Pulmonary artery endothelial cell (primary cell): ENCODE data around the gene MT1H. TPM values are rescaled to one million over a fixed set of nuclear protein-coding genes. Genes with fewer than 3 reads are reported as not detected.
"Not testable (repeated sequence)": the region's sequence is repeated elsewhere in the genome, so short reads cannot be mapped to it uniquely, and the experiment has no call there.

Source experiments
- DNase-seq: peaks from one replicate; pipeline ENCODE4 v3.0.0-alpha.2; 2011; ENCODE audit warnings: low read depth, low spot score
- total RNA-seq: library from RNA; depleted of rRNA; stranded (reverse); fragments of >200 nt; gene quantifications from 2 replicates; pipeline ENCODE4 v1.2.3, GENCODE V29; 2014

The MT1H gene
- total RNA-seq, 1 donor from 2014 or later: not detected

DNA sequence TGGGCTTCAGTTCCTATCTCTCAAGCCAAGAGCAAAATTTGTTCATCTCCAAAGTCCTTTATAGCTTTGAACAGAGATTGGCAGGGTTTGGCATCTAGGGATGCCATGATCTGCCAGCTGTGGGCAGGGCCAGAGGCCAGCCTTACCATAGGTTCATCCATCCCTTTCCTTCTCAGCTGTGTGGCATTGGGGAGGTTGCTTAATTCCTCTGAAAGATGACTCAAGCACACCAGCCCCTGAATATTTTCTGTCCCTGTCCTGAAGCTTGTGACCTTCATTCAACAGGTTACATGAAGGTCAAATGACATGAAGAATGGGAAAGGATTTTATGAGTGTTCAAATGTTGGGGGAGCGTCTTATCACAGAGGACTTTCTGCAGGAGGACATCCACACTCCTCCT lies 5.1 kb upstream of the MT1H start:
- DNase-seq: no peak

DNA sequence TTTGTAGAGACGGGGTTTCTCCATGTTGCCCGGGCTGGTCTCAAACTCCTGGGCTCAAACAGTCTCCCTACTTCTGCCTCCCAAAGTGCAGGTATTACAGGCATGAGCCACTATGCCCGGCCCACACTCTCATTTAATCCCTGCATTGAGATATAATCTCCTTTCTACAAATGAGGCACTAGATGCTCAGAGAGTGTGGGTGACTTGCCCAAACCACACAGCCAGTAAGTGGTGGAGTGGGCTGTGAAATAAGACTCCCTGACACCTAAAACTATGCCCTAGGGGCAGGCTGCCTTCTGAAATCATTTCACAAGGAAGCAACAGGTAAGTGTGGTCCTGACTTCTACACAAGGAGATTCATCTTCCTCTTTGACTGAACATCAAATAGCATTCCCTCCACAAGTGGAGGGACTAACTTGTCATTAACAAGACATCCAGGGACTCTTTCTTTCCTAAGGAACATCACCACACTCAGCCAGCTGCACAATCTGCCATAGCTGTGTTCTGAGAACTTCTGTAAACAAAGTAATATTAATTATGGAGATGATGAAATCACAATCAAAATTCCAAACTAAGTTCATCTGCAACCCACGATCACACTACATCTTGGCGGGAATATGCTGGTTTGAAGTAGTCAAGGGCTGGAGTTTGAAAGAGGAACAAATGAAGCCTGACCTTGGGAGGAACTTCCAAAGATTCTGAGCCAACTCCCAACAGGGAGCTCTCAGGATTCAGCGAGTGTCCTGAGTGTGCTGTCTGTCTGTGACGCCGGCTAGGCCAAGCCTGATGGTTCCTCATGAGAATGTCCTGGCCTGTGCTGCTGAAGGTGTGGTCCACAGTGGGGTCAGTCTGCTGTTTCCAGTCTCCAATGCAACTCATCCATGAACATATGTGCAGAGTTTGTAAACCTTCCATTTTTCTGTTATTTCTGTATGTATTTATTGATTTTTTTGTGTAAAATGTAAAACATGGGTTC lies 4.0 kb upstream of the MT1H start:
- DNase-seq: not testable (repeated sequence)

DNA sequence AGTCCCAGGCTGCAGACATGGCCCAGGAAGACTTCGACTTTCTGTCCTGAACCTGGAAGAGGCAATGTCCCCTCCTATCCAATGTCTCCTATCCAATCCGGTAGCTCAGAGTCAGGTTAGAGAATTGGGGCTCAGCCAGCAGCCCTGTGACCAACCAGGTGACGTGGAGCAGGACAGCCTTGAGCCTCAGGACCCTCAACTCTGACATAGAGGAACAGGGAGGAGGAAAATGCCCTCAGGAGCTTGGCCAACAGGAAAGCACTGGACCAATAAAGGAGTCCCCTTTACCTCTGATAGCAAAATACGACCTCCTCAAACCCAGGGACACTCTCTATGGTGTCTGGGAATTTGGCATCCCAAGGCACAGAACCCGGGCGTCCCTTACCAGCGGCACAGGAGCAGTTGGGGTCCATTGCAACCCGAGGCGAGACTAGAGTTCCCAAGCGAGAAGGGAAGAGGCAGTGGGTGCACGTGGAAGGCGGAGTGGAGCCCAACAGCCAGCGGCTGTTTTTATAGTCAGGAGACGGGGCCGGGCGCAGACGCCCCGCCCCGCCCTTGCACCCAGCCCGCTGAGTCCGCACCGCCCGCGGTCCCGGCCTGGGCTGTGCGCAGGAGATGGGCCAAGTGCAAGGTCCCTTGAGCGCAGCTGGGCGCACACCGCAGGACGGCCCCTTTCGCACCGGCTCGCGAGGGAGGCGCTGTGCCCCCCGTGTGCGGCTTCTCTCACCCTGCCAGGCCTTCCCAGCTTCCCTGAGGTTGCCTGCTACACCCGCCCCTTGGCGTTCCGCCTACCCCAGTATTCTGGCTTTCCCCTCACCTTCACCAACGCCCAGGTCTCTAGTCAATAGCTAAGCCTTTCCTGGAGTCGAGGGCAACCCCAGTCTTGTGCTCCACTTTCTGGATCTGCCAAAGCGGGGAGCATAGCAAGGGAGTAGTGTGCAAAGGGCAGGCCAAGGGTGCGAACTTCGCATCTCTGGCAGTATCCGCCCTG lies 1.7 kb upstream of the MT1H start, which contains the start of gene MT1G:
MT1G (minus strand) TSS at position 485 of the 991 bp plus-strand sequence; CDS start at position 413, 72 bp downstream.
- DNase-seq: no peak

DNA sequence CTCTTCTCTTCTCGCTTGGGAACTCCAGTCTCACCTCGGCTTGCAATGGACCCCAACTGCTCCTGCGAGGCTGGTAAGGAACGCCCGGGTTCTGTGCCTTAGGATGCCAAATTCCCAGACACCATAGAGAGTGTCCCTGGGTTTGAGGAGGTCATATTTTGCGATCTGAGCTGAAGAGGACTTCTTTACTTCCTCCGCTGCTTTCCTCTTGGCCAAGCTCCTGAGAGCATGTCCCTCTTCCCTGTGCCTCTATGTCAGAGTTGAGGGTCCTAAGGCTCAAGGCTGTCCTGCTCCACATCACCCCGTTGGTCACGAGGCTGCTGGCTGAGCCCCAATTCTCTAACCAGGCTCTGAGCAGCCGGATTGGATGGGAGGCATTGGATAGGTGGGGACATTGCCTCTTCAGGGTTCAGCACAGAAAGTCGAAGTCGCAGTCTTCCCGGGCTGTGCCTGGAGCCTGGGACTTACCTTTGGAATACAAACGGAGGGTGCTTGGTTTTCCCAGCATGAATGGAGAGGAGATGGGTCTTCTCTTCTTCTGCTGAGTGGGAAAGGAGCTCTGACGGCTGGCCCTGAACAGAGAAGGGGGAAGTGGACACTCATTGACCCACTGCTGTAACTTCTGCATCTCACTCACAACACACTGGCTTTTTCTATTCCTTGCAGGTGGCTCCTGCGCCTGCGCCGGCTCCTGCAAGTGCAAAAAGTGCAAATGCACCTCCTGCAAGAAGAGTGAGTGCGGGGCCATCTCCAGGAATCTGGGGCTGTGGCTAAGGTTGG lies 416 bp downstream of the MT1H start:
- DNase-seq: no peak

DNA sequence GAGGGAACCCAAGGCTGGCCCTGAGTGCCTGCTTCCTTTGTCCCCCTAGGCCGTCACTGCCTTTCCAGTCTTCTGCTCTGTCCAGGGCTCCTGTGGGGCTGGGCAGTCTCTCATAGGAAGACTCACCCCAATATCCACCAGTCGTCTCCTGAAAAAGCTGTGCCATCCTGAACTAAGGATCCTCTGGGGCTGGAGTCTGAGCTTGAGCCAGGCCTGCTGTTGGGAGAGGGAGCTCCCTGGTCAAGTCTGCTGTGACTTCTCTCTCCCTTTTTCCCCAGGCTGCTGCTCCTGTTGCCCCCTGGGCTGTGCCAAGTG lies 963 bp downstream of the MT1H start:
- no peak for DNase-seq

DNA sequence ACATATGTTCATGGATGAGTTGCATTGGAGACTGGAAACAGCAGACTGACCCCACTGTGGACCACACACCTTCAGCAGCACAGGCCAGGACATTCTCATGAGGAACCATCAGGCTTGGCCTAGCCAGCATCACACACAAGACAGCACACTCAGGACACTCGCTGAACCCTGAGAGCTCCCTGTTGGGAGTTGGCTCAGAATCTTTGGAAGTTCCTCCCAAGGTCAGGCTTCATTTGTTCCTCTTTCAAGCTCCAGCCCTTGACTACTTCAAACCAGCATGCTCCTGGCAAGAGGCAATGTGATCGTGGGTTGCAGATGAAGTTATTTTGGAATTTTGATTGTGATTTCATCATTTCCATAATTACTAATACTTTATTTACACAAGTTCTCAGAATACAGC lies 2.1 kb downstream of the MT1H start:
- not testable (repeated sequence) for DNase-seq

DNA sequence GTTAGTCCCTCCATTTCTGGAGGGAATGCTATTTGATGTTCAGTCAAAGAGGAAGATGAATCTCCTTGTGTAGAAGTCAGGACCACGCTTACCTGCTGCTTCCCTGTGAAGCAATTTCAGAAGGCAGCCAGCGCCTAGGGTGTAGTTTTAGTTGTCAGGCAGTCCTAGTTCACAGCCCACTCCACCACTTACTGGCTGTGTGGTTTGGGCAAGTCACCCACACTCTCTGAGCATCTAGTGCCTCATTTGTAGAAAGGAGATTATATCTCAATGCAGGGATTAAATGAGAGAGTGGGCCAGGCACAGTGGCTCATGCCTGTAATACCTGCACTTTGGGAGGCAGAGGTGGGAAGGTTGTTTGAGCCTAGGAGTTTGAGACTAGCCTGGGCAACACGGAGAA lies 2.6 kb downstream of the MT1H start:
- not testable (repeated sequence) for DNase-seq

DNA sequence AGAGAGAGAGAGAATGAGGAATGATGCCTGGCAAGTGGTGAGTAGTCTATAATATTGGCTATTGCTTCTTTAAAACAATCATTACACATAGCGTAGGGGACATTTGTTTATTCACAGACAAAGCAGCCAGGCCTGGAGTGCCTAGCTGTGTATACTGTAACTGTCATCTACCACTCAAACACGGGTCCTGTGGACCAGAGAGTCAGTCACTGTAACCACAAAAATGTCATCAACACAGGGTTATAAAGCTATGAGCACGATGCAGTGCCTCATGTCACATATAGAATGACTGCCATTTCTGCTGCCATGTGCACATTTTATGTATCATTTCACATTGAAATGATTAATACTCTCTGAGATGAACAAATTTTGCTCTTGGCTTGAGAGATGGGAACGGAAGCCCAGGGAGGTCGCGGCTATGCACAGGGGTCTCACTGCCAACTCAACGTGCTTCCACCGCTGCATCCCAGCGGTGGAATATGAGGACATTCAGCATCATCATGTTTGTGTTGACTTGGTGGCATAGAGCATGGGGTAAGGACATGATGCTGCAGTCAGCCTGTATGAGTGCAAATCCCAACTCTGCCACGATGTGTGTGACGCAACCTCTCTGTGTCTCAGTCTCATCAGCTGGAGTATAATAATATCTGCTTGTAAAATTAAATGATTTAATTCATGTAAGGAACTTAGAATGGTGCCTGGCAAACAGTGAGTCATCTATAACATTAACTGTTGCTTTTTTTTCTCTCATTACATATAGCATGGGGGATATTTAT lies 3.3 kb downstream of the MT1H start:
- no peak for DNase-seq

DNA sequence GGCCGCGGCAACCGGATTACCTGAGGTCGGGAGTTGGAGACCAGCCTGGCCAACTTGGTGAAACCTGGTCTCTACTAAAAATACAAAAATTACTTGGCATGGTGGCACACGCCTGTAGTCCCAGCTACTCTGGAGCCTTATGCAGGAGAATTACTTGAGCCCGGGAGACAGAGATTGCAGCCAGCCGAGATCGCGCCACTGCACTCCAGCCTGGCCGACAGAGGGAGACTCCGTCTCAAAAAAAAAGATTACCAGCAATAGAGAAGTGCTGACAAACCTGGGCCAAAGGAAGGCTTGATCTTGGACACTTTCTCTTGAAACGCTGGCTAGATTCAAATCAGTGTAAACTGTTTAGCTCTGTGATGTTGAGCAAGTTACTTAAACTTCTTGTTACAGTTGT lies 4.3 kb downstream of the MT1H start:
- no peak for DNase-seq

DNA sequence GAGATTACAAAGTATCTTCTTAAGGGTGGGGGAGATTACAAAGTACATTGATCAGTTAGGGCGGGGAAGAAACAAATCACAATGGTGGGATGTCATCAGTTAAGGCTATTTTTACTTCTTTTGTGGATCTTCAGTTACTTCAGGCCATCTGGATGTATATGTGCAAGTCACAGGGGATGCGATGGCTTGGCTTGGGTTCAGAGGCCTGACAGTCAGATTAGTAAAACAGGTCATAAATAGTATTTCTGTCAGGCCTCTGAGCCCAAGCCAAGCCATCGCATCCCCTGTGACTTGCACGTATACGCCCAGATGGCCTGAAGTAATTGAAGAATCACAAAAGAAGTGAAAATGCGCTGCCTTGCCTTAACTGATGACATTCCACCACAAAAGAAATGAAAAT lies 5.0 kb downstream of the MT1H start:
- not testable (repeated sequence) for DNase-seq

DNA sequence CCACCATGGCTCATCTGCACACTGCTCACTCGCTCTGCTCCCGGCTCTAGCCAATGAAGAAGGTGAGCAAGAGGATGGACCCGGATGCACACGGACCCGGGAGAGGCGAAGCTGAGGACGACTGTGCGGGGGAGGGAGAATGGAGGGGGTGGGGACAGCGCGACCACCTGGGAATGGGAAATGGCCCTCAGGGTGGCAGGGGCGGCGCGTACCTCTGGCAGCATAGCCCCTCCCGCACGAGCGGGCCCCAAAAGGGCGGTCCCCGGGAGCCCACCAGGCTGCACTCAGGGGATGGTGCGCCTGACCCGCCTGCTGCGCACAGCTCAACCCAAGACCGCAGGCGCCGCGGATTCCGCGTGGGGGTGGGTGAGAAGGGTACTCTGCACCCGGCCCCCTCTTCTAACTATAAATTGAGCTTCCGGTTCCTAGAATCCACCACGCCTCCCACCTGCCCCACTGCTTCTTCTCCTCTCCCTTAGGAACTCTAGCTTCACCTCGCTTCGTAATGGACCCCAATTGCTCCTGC lies 6.1 kb downstream of the MT1H start:
- no peak for DNase-seq

DNA sequence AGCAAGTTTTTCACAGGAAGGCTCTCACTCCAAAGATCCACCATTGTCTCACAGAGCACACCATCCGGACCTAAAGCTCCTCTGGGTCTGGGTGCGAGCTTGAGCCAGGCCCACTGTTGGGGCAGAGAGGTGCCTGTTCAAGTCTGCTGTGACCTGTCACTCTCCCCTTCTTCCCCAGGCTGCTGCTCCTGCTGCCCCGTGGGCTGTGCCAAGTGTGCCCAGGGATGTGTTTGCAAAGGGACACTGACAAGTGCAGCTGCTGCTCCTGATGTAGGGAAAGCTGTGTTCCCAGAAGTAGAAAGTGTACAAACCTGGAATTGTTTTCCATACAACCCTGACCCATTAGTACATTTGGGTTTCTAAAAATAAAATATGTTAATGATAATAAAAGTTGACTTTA lies 7.9 kb downstream of the MT1H start:
- DNase-seq: no peak

DNA sequence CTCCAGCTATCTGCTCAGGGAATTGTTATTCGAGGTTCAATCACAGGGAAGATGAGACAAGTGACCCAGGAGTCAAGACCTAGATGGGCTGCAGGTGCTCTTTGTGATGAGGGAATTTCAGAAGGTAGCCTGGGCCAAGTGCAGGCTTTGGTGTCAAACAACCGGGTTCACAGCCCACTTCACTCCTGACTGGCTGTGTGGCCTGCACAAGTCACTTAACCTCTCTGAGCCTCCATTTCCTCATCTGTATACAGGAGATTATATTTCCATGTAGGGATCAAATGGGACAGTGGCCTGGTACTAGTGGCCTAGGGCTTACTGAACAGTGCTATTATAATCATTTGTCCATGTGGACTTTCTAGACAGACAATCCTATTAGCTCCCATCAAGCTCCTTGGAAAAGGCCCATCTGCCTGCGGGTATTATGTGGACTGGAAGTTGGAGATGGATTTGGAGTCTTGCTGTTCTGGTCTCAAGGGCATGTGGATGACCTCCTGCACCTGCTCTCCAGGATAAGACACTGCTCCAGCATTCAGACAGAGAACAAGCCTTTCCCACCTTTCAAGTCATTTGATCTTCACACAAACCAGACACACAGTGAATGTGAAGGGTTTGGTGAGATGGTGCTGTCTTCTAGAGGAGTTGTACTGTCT lies 9.6 kb downstream of the MT1H start:
- DNase-seq: no peak

DNA sequence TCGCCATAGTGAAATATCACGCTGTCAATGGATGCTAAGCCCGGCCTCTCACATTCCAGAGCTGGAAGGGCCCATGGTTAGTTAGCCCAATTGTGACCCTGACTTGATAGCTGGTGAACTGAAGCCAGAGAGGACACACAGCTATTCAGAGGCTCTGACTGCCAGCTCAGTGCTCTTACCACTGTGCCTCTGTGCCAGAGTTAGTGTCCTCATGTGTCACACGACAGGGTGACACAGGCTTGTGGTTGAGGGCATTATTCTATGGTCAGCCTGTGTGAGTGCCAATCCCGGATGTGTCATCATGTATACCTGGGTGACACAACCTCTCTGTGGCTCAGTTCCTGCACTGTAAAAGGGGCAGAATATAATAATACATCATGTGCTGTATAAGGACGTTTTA lies 10.2 kb downstream of the MT1H start:
- no peak for DNase-seq

DNA sequence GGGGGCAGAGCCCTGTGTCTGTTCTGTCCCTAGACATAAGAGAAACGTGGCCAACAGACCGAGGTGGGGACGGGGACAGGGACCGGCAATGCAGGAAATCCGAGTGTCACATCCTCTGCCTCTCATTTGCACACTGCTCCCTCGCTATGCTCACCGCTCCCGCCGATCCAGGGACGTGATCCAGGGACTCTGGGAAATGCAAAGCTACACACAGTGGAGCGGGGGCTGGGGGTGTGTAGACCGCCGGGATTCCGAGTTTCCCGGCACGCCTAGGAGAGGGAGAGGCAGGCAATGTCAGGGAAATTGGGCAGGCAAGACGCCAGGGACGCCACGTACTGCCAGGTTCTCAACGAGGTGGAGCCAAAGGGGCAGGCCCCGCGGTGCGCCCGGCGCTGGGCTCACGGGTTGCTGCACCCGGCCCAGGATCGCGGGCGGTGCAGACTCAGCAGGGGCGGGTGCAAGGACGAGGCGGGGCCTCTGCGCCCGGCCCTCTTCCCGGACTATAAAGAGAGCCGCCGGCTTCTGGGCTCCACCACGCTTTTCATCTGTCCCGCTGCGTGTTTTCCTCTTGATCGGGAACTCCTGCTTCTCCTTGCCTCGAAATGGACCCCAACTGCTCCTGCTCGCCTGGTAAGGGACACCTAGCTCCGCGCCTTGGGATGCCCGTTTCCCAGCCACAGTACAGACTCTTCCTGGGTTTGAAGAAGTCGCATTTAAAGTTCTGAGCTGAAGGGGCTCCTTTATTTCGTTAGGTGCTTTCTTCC lies 12.5 kb downstream of the MT1H start, which contains the start of gene MT1X:
MT1X (plus strand) TSS at position 532 of the 764 bp plus-strand sequence; CDS start at position 603, 71 bp downstream.
- DNase-seq: peak; percentile 49

DNA sequence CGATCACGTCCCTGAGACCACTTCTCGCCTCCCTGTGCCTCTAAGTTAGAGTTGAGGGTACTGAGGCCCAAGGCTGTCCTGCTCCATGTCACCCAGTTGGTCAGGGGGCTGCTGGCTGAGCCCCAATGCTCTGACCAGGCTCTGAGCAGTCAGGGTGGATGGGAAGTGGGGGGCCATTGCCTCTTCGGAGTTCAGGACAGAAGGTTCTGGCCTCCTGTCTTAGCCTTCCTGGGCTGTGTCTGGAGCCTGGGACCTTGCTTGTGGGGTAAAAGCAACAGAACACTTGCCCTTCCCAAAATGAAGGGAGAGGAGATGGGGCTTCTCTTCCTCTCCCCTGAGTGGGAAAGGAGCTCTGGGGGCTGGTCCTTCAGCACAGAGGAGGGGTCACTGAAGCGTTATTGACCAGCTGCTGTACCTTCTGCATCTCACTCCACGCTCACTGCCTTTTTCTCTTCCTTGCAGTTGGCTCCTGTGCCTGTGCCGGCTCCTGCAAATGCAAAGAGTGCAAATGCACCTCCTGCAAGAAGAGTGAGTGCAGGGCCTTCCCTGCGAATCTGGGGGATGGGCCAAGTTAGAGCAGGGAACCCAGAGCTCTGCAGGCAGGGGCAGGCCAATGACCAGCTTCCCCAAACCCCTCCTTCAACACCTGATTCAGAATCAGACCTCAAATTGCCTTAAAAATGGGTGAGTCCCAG lies 13.2 kb downstream of the MT1H start:
- no peak for DNase-seq

DNA sequence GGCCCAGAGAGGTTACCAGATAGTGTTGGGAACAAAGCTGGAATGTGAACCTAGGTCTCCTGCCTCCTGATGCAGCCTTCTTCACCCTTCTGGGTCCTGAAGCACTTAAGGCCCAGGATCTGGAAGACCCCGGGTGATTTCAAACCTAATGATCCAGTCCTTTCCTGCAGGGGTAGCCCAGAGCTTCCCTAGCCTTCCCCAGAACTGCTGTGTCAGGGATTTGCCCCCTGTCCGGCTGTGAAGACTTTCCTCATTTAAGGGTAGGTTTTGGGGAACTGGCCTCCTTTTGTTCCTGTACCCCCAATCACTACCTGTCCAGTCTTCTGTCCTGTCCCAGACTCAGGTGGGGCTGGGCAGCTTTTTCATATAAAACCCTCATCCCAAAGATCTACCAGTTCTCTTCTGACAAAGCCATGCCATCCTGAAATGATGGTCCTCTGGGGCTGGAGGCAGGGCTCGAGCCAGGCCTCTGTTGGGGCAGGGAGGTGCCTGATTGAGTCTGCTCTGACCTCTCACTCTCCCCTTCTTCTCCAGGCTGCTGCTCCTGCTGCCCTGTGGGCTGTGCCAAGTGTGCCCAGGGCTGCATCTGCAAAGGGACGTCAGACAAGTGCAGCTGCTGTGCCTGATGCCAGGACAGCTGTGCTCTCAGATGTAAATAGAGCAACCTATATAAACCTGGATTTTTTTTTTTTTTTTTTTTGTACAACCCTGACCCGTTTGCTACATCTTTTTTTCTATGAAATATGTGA lies 14.0 kb downstream of the MT1H start:
- no peak for DNase-seq
